ENCODE results near the gene ZNF326.

The ZNF326 gene

GRCh38 chr1:89973471-89974127, 21.3 kb upstream of the ZNF326 start:
- TF ChIP-seq CTCF (IDR thresholded peaks at IDR 0.05), result no peak

GRCh38 chr1:89974256-89974655, 20.7 kb upstream of the ZNF326 start:
- no peak for TF ChIP-seq CTCF (IDR thresholded peaks at IDR 0.05)

- TF ChIP-seq CTCF (IDR thresholded peaks at IDR 0.05), result no peak
Measured at GRCh38 chr1:89974696-89975470, 20.0 kb upstream of the ZNF326 start.

GRCh38 chr1:89975540-89976125, 19.3 kb upstream of the ZNF326 start:
- no peak for TF ChIP-seq CTCF (IDR thresholded peaks at IDR 0.05)

GRCh38 chr1:89978755-89979154, 16.2 kb upstream of the ZNF326 start:
- no peak for TF ChIP-seq CTCF (IDR thresholded peaks at IDR 0.05)

- no peak for TF ChIP-seq CTCF (IDR thresholded peaks at IDR 0.05)
Measured at GRCh38 chr1:89980605-89981004, 14.3 kb upstream of the ZNF326 start.

- TF ChIP-seq CTCF (IDR thresholded peaks at IDR 0.05), result no peak
Measured at GRCh38 chr1:89986020-89986419, 8.9 kb upstream of the ZNF326 start.
